ENCODE data around the gene CSRP2. TPM values are rescaled to one million over a fixed set of nuclear protein-coding genes. Genes with fewer than 3 reads are reported as not detected.

Gene CSRP2
- total RNA-seq, 1 experiment from 2014 or later, result 158 TPM

GRCh38 chr12:76830436-76830835 lies 48.4 kb downstream of the CSRP2 start:
- no peak overlapping the region for H3K18ac ChIP-seq (ENCODE audit: insufficient read length, low read depth, low read length)
- no peak overlapping the region for H4K5ac ChIP-seq (ENCODE audit: insufficient read length, low read depth, low read length)
- no peak overlapping the region for H3K4me2 ChIP-seq (ENCODE audit: insufficient read depth, insufficient read length, low read length)
- Mint-ChIP-seq H3K4me1 (no peaks in the 10 kb centered on the region), H3K4me3 (no peak overlapping the region), H3K36me3 (ENCODE audit: insufficient read depth in 1 of 3, low read depth in 3 of 3) (peaks cover 21 to 42% (median 40%) of the 10 kb centered on the region in 3 experiments; a peak in 6 of 7 replicates), H3K27me3 (ENCODE audit: low read depth) (no peaks in the 10 kb centered on the region), H3K9me3 (peaks cover 0 to 3% of the 10 kb centered on the region in 2 experiments; a peak in 2 of 5 replicates), H3K27ac (no peak overlapping the region)
- no peak overlapping the region for H3T11ph ChIP-seq (ENCODE audit: low read length)
- H3K9me3 ChIP-seq (ENCODE audit: control insufficient read depth, low read depth, low read length), result no peaks in the 10 kb centered on the region
- H3K14ac ChIP-seq (ENCODE audit: insufficient read depth, low read length), result no peak overlapping the region
- H3K23me2 ChIP-seq (ENCODE audit: insufficient read length, low read depth, low read length, poor library complexity, severe bottlenecking), result no peaks in the 10 kb centered on the region
- H3K27me3 ChIP-seq (ENCODE audit: insufficient read depth, low read length), result no peaks in the 10 kb centered on the region
- H2BK12ac ChIP-seq (ENCODE audit: insufficient read length, low read depth, low read length), result no peak overlapping the region
- no peak overlapping the region for H4K91ac ChIP-seq (ENCODE audit: insufficient read length, low read depth, low read length)
- H3K56ac ChIP-seq (ENCODE audit: insufficient read length, low read depth, low read length), result no peak overlapping the region
- no peaks in the 10 kb centered on the region for H3K4me1 ChIP-seq (ENCODE audit: insufficient read depth, low read length)
- H2BK20ac ChIP-seq (ENCODE audit: low read depth, low read length, poor library complexity, severe bottlenecking), result no peak overlapping the region
- H3K79me1 ChIP-seq (ENCODE audit: insufficient read depth, low read depth, low read length, poor library complexity, severe bottlenecking), result no peaks in the 10 kb centered on the region
- no peak for DNase-seq
- no peak overlapping the region for H3K9ac ChIP-seq (ENCODE audit: extremely low read depth, insufficient read length, low read length)
- H3K23ac ChIP-seq (ENCODE audit: insufficient read length, low read depth, low read length), result no peak overlapping the region
- H2AFZ ChIP-seq (ENCODE audit: low read length), result no peak overlapping the region
- H3K4ac ChIP-seq (ENCODE audit: low read depth, low read length), result no peak overlapping the region
- H3K79me2 ChIP-seq (ENCODE audit: insufficient read depth, low read length), result no peaks in the 10 kb centered on the region
- no peak overlapping the region for H2BK120ac ChIP-seq (ENCODE audit: low read depth, low read length, poor library complexity, severe bottlenecking)
- no peak overlapping the region for H2AK5ac ChIP-seq (ENCODE audit: insufficient read length, low read length)
- H3K27ac ChIP-seq (ENCODE audit: insufficient read length, low read depth, low read length), result no peak overlapping the region
- no peak overlapping the region for H2BK5ac ChIP-seq (ENCODE audit: insufficient read length, low read length)
- no peak overlapping the region for H2BK15ac ChIP-seq (ENCODE audit: low read depth, low read length)
- no peak for TF ChIP-seq CTCF (conservative IDR thresholded peaks at IDR 0.05)
- H4K20me1 ChIP-seq (ENCODE audit: control insufficient read depth, insufficient read depth, insufficient read length), result no peaks in the 10 kb centered on the region
- H4K8ac ChIP-seq (replicated peaks; ENCODE audit: insufficient read length, low read depth, low read length), result no peak overlapping the region

Measured in H9 (cell line).